Gastroesophageal sphincter (tissue), 4 donors: Measurements from ENCODE around the gene HIGD1A. TPM values are rescaled to one million over a fixed set of nuclear protein-coding genes. Genes with fewer than 3 reads are reported as not detected.

Experiments
- ATAC-seq: fragments of 150-250 bp; one replicate; pipeline ENCODE4 v1.9.1; 2016; ENCODE audit warnings: mild to moderate bottlenecking, moderate library complexity
- H3K27ac ChIP-seq, 4 donors: fragments of 200-600 bp; sonication (generic) in 3 of 4; 1 replicate in 3 of 4; 2 replicates in 1 of 4; pipeline ENCODE4 v1.5.1; 2016 to 2019
- H3K27me3 ChIP-seq: fragments of 200-600 bp; sonication (generic); one replicate; pipeline ENCODE4 v1.5.1; 2019
- H3K36me3 ChIP-seq, 2 donors: fragments of 200-600 bp; sonication (generic); one replicate each; pipeline ENCODE4 v1.5.1; 2019; ENCODE audit warnings: control low read depth in 1 of 2
- H3K4me1 ChIP-seq, 3 donors: fragments of 200-600 bp; sonication (generic); 1 replicate in 2 of 3; 2 replicates in 1 of 3; pipeline ENCODE4 v1.5.1; 2016 to 2019; ENCODE audit warnings: control low read depth in 2 of 3
- H3K4me3 ChIP-seq, 2 donors: fragments of 200-600 bp; sonication (generic); one replicate each; pipeline ENCODE4 v1.5.1; 2019; ENCODE audit warnings: mild to moderate bottlenecking in 1 of 2, moderate library complexity in 1 of 2
- H3K9me3 ChIP-seq, 3 donors: fragments of 200-600 bp; sonication (generic); one replicate each; pipeline ENCODE4 v1.5.1; 2017 to 2019; ENCODE audit warnings: control low read depth in 2 of 3
- EP300 ChIP-seq: sonication (generic); formaldehyde crosslinking; IDR thresholded peaks from one replicate; pipeline ENCODE4 v1.6.1; 2017; ENCODE audit warnings: antibody characterized with exemption, mild to moderate bottlenecking
- POLR2A ChIP-seq, 2 donors: fragments of 450-650 bp; IDR thresholded peaks; one replicate each; pipeline ENCODE4 v1.6.1; 2017; ENCODE audit warnings: antibody characterized with exemption in 2 of 2, mild to moderate bottlenecking in 2 of 2, moderate library complexity in 1 of 2
- POLR2AphosphoS5 ChIP-seq: sonication (generic); formaldehyde crosslinking; IDR thresholded peaks from one replicate; pipeline ENCODE4 v1.6.1; 2017; ENCODE audit warnings: antibody characterized with exemption
- WGBS, 2 donors: methylation state at CpG; one replicate each; pipeline ENCODE4 v1.1.5; 2018; ENCODE audit warnings: low coverage in 1 of 2; 5-methylcytosine and 5-hydroxymethylcytosine counted together
- small RNA-seq, 4 donors: library from RNA; depleted of rRNA; stranded (forward); fragments of <200 nt; gene quantifications; one replicate each; pipeline ENCODE3, GENCODE V24; 2016
- total RNA-seq, 4 donors: library from RNA; depleted of rRNA; stranded (reverse); fragments of >200 nt; gene quantifications; one replicate each; pipeline ENCODE4 v1.1.0, GENCODE V29; 2016
- TF ChIP-seq, protein P1 (sequence below), 4 experiments: fragments of 200-600 bp in 2 of 4; fragments of 450-650 bp in 2 of 4; sonication (generic) in 1 of 4; IDR thresholded peaks; one replicate each; pipeline ENCODE4 v1.5.1; 2017 to 2019; ENCODE audit warnings: antibody characterized with exemption in 4 of 4, mild to moderate bottlenecking in 2 of 4, moderate library complexity in 2 of 4

The HIGD1A gene
- total RNA-seq, 4 donors from 2014 or later: 173 to 657 (median 393) TPM

DNA sequence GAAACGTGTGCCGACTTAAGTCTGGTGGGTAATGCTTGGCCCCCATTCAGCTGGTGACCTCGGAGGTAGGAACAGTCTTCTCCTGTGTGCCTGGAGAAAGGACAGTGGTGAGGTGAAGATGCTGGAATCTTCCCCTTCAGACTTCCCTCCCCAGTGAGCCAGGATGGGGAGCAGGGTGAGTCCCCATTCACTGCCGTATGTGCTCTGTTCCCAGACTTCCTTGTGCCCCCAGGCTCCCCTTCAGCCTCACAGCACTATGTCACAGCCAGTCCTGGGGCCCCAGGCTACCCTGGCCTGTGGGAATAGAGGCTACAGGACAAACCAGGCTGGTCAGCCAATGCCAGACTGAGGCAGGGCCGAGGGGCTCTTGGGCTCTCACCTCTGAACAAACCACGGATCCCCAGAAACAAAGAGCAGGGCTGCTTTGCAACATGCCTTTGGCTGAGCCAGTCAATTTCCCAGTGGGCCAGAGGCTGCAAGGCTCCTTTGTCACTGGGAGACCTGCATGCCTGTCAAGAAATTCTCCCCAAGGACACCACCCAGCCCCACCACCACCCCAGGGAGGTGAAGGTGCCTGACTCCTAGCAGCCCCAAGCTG is 69.9 kb downstream of the HIGD1A start:
- peaks cover 0 to 7% (median 0%) of the 10 kb centered on the region in 3 donors for H3K4me1 ChIP-seq

DNA sequence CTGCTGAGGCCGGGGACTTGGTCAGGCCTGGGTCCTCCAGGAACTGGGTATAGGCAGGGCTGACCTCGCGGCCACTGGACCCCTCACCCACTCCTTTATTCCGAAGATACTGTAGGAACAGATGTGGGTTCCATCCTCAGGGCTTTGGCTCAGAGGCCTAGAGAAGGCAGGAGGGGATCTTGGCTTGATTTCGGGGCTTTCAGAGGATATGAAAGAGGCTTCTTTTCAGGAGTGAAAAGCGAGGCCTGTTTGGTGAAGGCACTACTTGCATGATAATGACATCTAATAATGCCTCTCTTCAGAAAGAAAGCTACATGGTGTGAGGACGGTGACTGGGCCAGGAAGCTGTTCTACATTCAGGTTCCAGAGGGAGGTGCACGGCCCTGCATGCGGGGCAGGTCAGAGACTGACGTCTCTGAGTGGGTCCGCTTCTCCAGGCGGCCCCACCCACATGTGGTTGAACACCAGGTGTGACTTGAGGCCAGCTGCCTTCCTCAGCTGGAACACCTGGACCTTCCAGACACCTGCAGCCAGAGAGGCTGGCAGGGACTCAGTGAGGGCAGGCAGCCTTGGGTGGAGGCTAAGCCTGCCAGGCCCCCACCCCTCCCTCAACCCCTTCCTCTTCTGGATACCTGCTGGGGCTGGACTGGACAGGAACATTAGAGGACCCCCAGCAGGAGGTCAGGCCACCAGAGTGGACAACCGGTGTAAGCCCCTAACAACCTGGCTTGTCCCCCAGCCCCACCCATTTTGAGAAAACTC is 70.6 kb downstream of the HIGD1A start:
- peak; percentile 12 for ATAC-seq
- Histone ChIP-seq H3K27ac (peak overlapping the region in 1 of 4 donors; percentile 44), H3K4me3 (no peak overlapping the region), H3K27me3 (no peaks in the 10 kb centered on the region), H3K4me1 (peaks cover 0 to 7% (median 0%) of the 10 kb centered on the region in 3 donors), H3K9me3 (no peaks in the 10 kb centered on the region), H3K36me3 (no peaks in the 10 kb centered on the region)
- TF ChIP-seq POLR2AphosphoS5 (no peak), POLR2A (IDR thresholded peaks at IDR 0.05) (no peak), EP300 (no peak)
- TF ChIP-seq, protein P1, sequence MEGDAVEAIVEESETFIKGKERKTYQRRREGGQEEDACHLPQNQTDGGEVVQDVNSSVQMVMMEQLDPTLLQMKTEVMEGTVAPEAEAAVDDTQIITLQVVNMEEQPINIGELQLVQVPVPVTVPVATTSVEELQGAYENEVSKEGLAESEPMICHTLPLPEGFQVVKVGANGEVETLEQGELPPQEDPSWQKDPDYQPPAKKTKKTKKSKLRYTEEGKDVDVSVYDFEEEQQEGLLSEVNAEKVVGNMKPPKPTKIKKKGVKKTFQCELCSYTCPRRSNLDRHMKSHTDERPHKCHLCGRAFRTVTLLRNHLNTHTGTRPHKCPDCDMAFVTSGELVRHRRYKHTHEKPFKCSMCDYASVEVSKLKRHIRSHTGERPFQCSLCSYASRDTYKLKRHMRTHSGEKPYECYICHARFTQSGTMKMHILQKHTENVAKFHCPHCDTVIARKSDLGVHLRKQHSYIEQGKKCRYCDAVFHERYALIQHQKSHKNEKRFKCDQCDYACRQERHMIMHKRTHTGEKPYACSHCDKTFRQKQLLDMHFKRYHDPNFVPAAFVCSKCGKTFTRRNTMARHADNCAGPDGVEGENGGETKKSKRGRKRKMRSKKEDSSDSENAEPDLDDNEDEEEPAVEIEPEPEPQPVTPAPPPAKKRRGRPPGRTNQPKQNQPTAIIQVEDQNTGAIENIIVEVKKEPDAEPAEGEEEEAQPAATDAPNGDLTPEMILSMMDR (IDR thresholded peaks at IDR 0.05): no peak
- 68% methylated on average over 8 of the region's 13 CpGs; no CpG with 5 or more reads in 1 of the 2 donors for WGBS, 2 donors

More for the DNA sequence above, 69.9 kb downstream of the HIGD1A start:
- Histone ChIP-seq H3K36me3 (no peaks in the 10 kb centered on the region), H3K27me3 (no peaks in the 10 kb centered on the region), H3K27ac (no peak overlapping the region), H3K4me3 (no peak overlapping the region), H3K9me3 (no peaks in the 10 kb centered on the region)
- no peak for ATAC-seq
- TF ChIP-seq POLR2AphosphoS5: no peak
- TF ChIP-seq EP300: no peak
- no peak for TF ChIP-seq POLR2A (IDR thresholded peaks at IDR 0.05)
- WGBS, 2 donors: no CpG with 5 or more reads among the region's 6 CpGs

Small RNA genes within 50 kb of the gene (small RNA-seq; reads per million reads assigned to genes)
- gene CCDC13: 0 reads per million in 4 donors

Other genes with a start within 250 kb of the HIGD1A start
- gene SEC22C, start 222.5 kb downstream of the HIGD1A start, total RNA-seq: 10 to 100 TPM; 56.0 to 84.4 (median 72.1) TPM
- gene SS18L2, start 213.6 kb downstream of the HIGD1A start, total RNA-seq: 10 to 100 TPM in 2 of 4 donors, 1 to 10 TPM in 2; 8.4 to 32.2 (median 12.8) TPM
- 100 to 1,000 TPM in 1 of 4 donors, 10 to 100 TPM in 3; 17.9 to 134 (median 56.3) TPM for gene NKTR, start 203.8 kb downstream of the HIGD1A start, total RNA-seq
- gene ZBTB47, start 150.8 kb downstream of the HIGD1A start, total RNA-seq: 100 to 1,000 TPM in 3 of 4 donors, 10 to 100 TPM in 1; 86.8 to 152 (median 110) TPM
- gene KLHL40, start 119.0 kb downstream of the HIGD1A start, total RNA-seq: not detected
- 1 to 10 TPM in 1 of 4 donors, under 1 TPM in 1, not detected in 2; 0.23 to 1.2 TPM for gene HHATL, start 101.7 kb downstream of the HIGD1A start, total RNA-seq
- gene CCDC13, start 31.2 kb downstream of the HIGD1A start, total RNA-seq: 1 to 10 TPM; 2.8 to 7.4 (median 5.6) TPM
- 1 to 10 TPM; 5.9 to 9.3 (median 7.4) TPM for gene ACKR2, start 5.0 kb upstream of the HIGD1A start, total RNA-seq
- not detected for gene CYP8B1, start 71.4 kb upstream of the HIGD1A start, total RNA-seq
- 10 to 100 TPM in 2 of 4 donors, 1 to 10 TPM in 2; 4.3 to 18.2 (median 10.3) TPM for gene ZNF662, start 101.7 kb upstream of the HIGD1A start, total RNA-seq
- gene GASK1A, start 174.8 kb upstream of the HIGD1A start, total RNA-seq: 10 to 100 TPM; 11.5 to 49.3 (median 24.2) TPM